NCI-H446 (cell line): ENCODE data around the gene RAB35.
A peak's percentile ranks its signal among the peaks of the same experiment; 100 is the strongest.

Source experiments
- DNase-seq, 2 experiments: peaks; one replicate each; lab custom pipeline; 2025; lab: John Stamatoyannopoulos, UW

The RAB35 gene

DNA sequence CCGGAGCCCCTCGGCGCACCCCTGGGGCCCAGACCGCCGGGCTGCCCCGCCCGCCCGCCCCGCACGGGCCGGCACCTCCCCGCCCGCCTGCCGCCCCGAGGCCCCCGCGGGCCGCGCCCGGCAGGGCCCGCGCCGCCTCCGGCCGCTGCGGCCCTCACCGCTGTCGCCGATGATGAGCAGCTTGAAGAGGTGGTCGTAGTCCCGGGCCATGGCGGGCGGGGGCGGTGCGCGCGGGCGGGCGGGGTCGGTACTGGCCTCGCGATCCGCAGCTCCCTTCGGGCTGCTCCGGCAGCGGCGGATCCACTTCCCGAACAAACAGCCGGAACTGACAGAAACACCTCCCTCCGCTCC is at the start of gene RAB35:
Gene RAB35 (minus strand): TSS at position 313 of the 351 bp plus-strand sequence. CDS start 103 bp downstream, at position 210.
- DNase-seq = no peak

DNA sequence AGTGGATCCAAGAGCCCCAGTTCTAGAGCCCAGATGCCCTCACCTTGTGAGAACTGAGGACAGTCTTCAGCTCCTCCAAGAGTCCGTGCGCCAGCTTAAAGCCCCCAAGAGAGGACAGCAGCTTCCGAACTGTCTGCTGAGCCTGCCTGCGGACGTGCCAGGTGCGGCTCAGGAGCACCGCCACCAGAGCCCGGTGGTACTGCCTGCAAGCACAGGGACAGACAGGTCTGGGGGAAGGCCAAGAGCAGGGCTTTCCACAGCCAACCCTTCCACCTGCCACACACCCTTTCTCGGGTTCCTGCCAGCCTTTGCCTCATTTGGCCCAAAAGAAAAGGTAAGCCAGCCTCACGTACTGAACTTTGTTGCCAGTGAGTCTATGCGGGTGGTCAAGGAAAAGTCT is 47.7 kb upstream of the RAB35 start:
- DNase-seq = no peak

DNA sequence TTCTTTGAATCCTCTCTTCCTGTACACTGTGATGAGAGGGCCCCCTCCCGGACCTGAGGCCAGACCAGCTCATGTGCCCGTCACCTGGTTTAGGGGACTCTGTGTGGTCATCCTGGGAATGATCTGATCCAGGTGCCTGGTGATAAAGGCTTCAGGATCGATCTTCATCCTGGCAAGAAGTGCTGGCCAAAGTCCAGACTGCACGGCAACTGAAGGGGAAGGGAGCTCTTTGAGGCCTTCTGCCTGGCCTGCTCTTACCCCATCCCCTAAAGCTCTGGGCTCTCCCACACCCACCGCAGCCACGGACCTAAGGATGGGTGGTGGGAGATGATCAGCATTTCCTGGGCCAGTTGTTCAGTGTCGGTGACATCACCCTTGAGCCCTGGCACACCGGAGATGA is 46.2 kb upstream of the RAB35 start:
- no peak for DNase-seq

DNA sequence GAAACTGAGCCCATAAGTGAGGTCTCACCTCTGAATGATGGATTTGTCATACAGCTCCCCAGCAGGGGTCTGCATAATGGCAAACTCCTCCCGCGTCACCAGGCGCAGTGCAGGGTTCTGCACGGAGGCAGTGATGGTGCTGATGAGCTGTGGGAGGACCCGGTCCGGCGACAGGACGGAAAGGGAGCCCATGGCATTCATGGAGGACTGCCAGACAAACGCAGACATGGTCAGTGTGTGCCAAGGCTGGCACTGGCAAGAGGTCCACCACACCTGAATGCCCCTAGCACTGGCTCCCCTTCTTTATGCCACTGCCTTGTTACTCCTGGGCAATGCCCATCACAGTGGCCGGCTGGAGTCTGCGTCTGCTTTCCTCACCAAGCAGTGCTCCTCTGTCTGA is 45.3 kb upstream of the RAB35 start:
- no peak for DNase-seq

DNA sequence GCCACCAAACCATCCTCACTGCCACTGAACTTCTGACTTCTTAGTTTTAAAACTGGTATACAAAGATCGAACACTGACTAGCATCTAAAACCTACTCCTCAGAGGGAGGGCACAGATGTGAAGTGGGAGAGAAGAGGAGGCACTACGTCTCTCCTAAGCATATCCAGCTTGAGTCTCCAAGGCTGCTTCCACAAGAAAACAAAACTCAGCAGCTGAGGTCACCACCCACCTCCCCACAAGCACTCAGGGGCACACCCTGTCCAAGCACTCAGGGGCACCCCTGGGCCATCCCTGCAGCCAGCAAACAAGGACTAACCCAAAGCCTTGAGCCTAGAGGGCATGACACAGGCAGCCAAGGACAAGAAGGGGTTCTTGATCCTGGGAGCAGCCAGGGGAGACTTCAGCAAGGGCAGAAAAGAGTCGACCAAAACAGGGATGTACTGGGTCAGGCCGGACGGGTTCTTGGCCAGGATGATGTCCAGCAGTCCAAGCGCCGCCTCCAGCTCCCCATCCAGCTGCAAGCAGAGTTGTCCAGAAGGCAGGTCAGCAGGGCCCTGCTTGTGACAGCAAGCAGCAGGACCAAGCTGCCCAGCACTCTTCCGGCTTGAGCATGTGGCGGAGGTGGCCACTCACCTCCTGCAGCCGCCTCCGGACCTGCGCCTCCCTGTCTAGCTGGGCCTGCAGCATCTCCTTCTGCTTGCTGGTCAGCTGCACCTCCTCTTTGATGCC is 43.1 kb upstream of the RAB35 start:
- no peak for DNase-seq

DNA sequence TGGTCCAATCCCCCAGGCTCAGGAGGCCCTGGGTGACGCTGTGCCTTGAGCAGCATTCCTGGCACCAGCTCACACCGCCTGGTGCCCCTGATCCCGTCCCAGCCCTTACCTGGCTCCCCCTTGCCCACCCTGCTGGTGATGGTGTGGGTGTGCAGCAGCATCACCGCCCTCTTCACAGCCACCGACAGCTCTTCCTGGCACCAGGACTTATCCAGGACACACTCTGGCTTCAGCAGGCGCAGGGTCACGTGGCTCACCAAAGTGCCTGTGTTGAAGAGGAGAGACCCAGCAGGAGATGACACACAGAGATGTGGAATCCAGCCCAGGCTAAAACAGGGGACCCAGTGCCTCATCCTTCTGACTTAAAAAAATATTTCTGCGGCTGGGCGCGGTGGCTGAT is 41.8 kb upstream of the RAB35 start:
- DNase-seq = no peak

GRCh38 chr12:120157678-120158077 is 41.1 kb upstream of the RAB35 start:
- no peak for DNase-seq

- DNase-seq = no peak
Measured at GRCh38 chr12:120156315-120157259, 40.0 kb upstream of the RAB35 start.

GRCh38 chr12:120155072-120155471 is 38.5 kb upstream of the RAB35 start:
- no peak for DNase-seq

GRCh38 chr12:120150919-120151525 is 34.5 kb upstream of the RAB35 start:
- DNase-seq = no peak

DNA sequence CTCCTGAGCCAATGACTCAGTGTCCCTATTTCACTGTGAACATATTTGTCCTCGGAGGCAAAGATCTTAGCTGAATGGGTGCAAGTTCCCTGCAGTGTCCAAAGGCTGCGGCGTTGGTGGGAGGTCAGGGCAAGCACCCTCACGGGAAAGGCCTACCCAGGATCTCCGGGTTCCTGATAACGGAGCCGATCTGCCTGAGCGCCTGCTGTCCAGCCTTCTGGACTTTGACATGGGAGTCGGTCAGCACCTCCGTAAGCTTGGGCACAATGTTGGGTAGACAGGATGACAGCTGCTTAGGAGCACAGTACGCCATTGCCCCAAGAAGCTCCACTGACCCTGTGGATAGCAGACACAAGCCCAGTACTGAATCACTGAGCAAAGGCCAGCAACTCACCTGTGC is 31.5 kb upstream of the RAB35 start:
- DNase-seq = no peak

- DNase-seq = no peak
Measured at GRCh38 chr12:120145164-120145563, 28.6 kb upstream of the RAB35 start.

GRCh38 chr12:120144215-120144614 is 27.7 kb upstream of the RAB35 start:
- no peak for DNase-seq

- no peak for DNase-seq
Measured at GRCh38 chr12:120142231-120142877, 25.8 kb upstream of the RAB35 start.

GRCh38 chr12:120141336-120141735 is 24.8 kb upstream of the RAB35 start:
- peak; percentile 66 to 85 for DNase-seq

- DNase-seq = no peak
Measured at GRCh38 chr12:120140603-120141002, 24.1 kb upstream of the RAB35 start.

GRCh38 chr12:120139958-120140357 is 23.4 kb upstream of the RAB35 start:
- DNase-seq = no peak

- no peak for DNase-seq
Measured at GRCh38 chr12:120138366-120138765, 21.8 kb upstream of the RAB35 start.

- no peak for DNase-seq
Measured at GRCh38 chr12:120137833-120138232, 21.3 kb upstream of the RAB35 start.

GRCh38 chr12:120136093-120136770 is 19.7 kb upstream of the RAB35 start:
- DNase-seq = no peak

DNA sequence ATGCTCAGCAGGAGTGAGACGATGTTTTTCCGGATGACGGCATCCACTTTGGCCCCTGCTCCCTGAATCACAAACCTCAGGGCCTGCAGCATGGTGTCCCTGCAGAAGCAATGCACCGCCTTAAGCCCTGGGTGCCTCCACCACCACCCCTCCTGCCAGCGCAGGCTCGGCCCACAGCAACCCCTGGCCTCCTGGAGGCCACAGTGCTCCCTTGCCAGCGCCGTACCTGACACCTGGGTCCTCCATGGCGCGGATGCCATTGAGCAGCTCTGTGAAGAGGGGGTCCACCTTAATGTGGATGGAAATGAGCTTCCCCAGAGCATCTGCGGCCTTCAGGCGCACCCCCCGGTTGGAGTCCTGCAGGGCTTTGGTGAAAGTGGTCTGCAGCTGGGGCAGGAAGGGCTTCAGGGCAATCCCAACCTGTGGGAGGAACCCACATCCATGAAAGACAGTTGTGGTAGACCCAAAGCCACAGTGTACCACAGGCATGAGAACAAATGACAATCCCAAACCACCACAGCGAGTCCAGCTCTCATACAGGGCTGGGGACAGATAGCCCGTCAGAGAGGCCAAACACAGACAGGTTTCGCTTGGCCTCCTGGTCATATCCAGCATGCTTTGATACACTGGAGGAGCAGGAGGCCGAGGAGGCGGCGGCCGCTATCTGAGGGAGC is 17.9 kb upstream of the RAB35 start:
- no peak for DNase-seq
